ENCODE data around the gene MMEL1.

The MMEL1 gene

DNA sequence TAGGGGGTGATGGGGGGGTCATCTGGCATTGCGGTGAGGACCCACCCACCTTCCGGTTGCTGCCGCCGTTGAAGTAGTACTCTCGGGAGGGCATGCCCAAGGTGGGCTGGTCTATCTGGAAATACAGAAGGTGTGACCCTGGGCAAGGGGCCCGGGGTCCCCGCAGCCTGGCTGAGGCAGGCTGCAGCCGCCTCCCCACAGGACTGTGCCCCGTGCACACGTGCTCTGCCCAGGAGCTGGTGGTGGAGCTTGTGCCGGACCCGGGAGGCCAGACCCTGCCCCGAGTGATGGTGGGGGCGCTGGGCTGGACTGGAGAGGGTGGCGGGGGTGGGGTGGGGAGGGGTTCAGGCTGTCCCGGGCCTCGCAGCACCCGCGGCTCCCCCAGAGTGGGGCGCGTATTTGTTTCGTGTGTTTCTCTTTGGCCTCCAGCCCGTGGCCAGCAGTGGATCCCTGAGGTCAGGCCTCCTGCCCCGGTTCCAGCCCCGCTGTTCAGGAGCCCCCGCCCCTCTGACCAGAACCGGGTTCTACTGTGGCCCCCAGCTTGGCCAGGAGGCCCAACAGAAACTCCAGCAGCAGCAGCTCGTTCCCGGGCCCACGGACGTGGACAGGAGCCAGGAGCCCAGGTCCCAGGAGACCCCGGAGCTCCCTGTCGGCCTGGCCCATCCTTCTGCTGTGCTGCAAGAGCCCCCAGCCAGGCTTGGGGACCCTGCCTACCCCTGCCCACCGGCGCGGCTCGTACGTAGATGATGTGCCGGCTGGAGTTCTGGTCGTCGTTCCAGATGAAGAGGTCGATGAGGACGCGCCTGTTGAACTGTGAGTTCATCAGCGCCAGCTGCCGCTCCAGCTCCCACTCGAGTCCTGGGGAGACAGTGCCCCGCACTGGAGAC, 27.1 kb downstream of the MMEL1 start:
- no peak for DNase-seq (ENCODE audit: insufficient read length, low spot score)
- FAIRE-seq: no peak

GRCh38 chr1:2604844-2605508, 27.8 kb downstream of the MMEL1 start:
- DNase-seq (ENCODE audit: insufficient read length, low spot score): no peak
- FAIRE-seq: no peak

- FAIRE-seq: no peak
- no peak for DNase-seq (ENCODE audit: insufficient read length, low spot score)
Observed at GRCh38 chr1:2604156-2604843, 28.5 kb downstream of the MMEL1 start.

- DNase-seq (ENCODE audit: insufficient read length, low spot score): no peak
- FAIRE-seq: no peak
Observed at GRCh38 chr1:2603521-2604155, 29.2 kb downstream of the MMEL1 start.

GRCh38 chr1:2602866-2603520, 29.8 kb downstream of the MMEL1 start:
- FAIRE-seq (no peak), DNase-seq (ENCODE audit: insufficient read length, low spot score) (no peak)

DNA sequence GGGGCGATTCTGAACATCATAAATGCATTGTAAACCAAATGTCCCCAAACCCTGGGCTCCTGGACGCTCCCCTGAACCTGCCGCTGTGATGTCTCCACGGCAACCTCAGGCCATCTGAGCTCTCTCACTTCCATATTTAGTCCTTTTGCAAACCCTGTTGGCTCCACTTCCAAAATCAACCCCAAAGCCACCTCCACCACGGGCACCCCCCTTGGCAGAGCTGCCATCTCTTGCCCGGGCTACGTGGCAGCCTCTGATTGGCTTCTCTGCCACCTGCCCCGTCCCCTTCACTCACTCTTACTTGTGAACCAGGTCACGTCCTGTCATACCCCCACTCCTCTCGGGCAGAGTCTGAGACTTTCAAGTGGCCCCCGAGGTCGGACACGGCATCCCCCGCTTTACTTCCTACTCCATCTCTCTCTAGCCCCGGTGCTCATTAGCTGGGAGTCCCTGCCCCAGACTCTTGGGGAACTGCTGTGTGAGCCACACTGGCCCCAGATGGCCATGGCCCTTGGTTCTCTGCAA, 30.4 kb downstream of the MMEL1 start:
- no peak for FAIRE-seq

GRCh38 chr1:2601721-2602303, 31.0 kb downstream of the MMEL1 start:
- no peak for FAIRE-seq
- no peak for DNase-seq (ENCODE audit: insufficient read length, low spot score)

More for the DNA sequence above, 30.4 kb downstream of the MMEL1 start:
- no peak for DNase-seq (ENCODE audit: insufficient read length, low spot score)

- FAIRE-seq: no peak
- no peak for DNase-seq (ENCODE audit: insufficient read length, low spot score)
Observed at GRCh38 chr1:2598329-2598931, 34.4 kb downstream of the MMEL1 start.

DNA sequence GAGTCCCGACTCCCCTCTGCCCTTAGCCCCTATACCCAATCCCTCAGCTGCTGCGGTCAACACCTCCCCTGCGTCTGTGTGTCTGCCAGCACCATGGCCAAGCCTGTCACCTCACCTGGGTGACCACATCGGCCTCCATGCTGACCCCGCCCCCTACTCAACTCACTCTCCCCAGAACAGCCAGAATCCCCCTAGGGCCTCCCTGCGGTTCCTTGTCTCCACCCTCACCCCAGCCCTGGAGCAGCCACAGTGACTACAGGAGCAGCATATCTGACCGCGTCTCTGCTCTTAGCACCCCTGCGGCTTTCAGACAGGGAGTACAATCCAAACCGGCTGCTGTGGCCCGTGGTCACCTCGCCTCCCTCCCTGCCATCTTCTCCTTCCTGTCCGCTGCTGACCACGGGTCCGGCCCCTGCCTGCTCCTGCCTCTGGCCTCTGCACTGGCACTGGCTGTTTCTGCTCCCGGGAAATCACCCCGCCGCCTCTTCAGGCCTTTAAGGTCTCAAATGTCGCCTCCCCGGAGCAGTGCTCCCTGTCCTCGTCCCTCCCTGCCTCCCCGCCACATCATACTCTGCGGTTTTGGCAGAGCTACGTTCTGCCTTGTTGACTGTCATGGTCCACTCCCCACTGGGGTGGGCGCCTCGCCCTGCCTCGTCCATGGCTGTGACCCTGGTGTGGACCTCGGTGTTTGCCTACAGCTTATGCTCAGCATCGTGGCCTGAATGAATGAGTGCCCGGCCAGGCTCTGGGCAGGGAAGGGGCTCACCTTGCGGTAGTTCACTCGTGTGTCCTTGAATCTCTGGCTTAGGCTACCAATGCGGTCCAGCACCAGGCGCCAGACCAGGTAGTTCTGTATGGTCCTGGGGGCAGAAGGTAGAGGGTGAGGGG, 35.1 kb downstream of the MMEL1 start:
- DNase-seq (ENCODE audit: insufficient read length, low spot score) (no peak), FAIRE-seq (no peak)

- FAIRE-seq (no peak), DNase-seq (ENCODE audit: insufficient read length, low spot score) (no peak)
Observed at GRCh38 chr1:2596530-2597333, 36.1 kb downstream of the MMEL1 start.

- DNase-seq (ENCODE audit: insufficient read length, low spot score): no peak
- FAIRE-seq: no peak
Observed at GRCh38 chr1:2595812-2596529, 36.8 kb downstream of the MMEL1 start.

- no peak for FAIRE-seq
Observed at GRCh38 chr1:2595261-2595811, 37.5 kb downstream of the MMEL1 start.

DNA sequence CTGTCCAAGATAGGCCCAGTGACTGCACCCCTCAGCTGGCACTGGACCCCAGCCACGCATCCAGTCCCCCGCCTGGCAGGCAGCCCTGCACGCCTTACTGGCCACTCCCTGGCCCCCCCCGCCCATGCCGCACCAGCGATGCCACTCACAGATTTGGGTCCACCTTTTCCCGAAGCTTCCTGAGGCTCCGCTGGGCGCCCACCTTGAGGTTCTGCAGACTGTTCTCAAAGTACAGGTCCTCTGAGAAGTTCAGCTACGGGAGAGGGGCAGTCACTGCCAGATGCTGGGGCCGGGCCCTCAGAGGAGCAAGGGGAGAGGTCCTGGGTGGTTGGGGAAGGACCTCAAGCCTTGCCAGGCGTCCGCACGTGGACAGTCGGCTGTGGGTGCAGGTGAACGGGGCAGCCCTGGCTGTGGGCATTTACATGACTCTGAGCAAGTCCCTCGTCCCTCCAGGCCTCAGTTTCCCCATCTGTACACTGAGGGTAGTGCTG, 38.1 kb downstream of the MMEL1 start:
- no peak for DNase-seq (ENCODE audit: insufficient read length, low spot score)
- no peak for FAIRE-seq

More at GRCh38 chr1:2595261-2595811, 37.5 kb downstream of the MMEL1 start:
- no peak for DNase-seq (ENCODE audit: insufficient read length, low spot score)

DNA sequence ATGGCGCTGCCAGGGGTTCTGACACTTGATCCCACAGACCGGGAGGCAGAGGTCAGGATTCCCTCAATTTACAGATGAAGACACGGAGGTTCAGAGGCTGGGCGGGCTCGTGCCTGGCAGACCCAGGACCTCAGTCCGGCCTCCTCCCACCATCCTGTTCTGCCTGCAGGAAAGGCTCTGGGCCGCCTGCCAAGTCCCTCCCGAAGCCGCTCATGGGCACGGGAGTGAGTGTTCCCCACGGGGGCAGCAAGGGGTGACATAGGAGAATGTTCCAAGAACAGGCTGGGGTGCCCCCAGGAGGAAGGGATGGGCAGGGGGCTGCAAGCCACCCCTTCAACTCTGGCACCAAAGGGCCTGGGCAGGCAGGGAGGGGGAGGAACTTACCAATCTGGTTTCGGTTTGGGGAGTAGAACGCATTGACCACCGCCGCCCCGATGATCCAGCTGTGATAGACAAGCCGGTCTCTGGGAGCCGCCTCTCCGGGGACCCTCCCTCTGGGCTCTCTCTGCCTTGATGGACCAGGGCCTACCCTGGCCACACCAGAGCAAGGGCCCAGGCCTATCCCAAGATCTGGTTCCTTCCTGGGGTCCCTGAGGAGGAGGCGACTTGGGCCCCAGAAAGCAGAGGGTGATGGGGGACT, 38.7 kb downstream of the MMEL1 start:
- DNase-seq (ENCODE audit: insufficient read length, low spot score) (no peak), FAIRE-seq (no peak)

GRCh38 chr1:2593251-2593878, 39.5 kb downstream of the MMEL1 start:
- DNase-seq (ENCODE audit: insufficient read length, low spot score): no peak
- no peak for FAIRE-seq

- DNase-seq (ENCODE audit: insufficient read length, low spot score) (no peak), FAIRE-seq (no peak)
Observed at GRCh38 chr1:2592672-2593071, 40.1 kb downstream of the MMEL1 start.
